DOHH2 (cell line): ENCODE measurements around the gene ARHGEF39.

ENCODE experiments used
- CTCF ChIP-seq: fragments of 200-600 bp; sonication (generic); IDR thresholded peaks from one replicate; pipeline ENCODE4 v1.5.1; 2014; ENCODE audit warnings: antibody characterized with exemption, mild to moderate bottlenecking, low read depth, low read length; ENCODE audit not compliant: poor library complexity, severe bottlenecking
- EZH2phosphoT487 ChIP-seq: fragments of 200-600 bp; sonication (generic); IDR thresholded peaks from 2 replicates; pipeline ENCODE4 v1.6.1; 2017; ENCODE audit warnings: borderline replicate concordance, mild to moderate bottlenecking, antibody characterized with exemption, low read length, moderate library complexity, mixed read lengths

- no peak for TF ChIP-seq CTCF
- no peak for TF ChIP-seq EZH2phosphoT487
These were observed 46.0 kb upstream of the ARHGEF39 start for GRCh38 chr9:35710818-35711500.
